KMS-11 (cell line): Measurements from ENCODE around the gene ELMO1.

Source experiments
- H2AFZ ChIP-seq: fragments of 200-600 bp; sonication (generic); 2 replicates; pipeline ENCODE4 v1.6.1; 2016; ENCODE audit warnings: antibody characterized with exemption, mixed run types, low read depth
- H3K27ac ChIP-seq: fragments of 200-600 bp; sonication (generic); 2 replicates; pipeline ENCODE4 v1.6.1; 2016; ENCODE audit warnings: mild to moderate bottlenecking, mixed run types
- H3K27me3 ChIP-seq: fragments of 200-600 bp; sonication (generic); 2 replicates; pipeline ENCODE4 v1.6.1; 2017; ENCODE audit warnings: mild to moderate bottlenecking, low read depth, mixed run types, moderate library complexity; ENCODE audit not compliant: insufficient read depth
- H3K36me3 ChIP-seq: fragments of 200-600 bp; sonication (generic); 2 replicates; pipeline ENCODE4 v1.6.1; 2017; ENCODE audit warnings: mild to moderate bottlenecking, mixed run types; ENCODE audit not compliant: insufficient read depth
- H3K4me1 ChIP-seq: fragments of 200-600 bp; sonication (generic); 2 replicates; pipeline ENCODE4 v1.6.1; 2016; ENCODE audit warnings: mild to moderate bottlenecking, low read depth, mixed run types; ENCODE audit not compliant: poor library complexity, severe bottlenecking
- H3K4me2 ChIP-seq: fragments of 200-600 bp; sonication (generic); 2 replicates; pipeline ENCODE4 v1.7.0; 2016; ENCODE audit warnings: mild to moderate bottlenecking, mixed run types
- H3K4me3 ChIP-seq: fragments of 200-600 bp; sonication (generic); IDR thresholded peaks from 2 replicates; pipeline ENCODE4 v1.6.1; 2017; ENCODE audit warnings: low read depth, low read length, mixed read lengths; ENCODE audit not compliant: insufficient read depth
- H3K79me2 ChIP-seq: fragments of 200-600 bp; sonication (generic); 2 replicates; pipeline ENCODE4 v1.6.1; 2016; ENCODE audit warnings: low read depth, mixed run types; ENCODE audit not compliant: insufficient read depth
- H3K9ac ChIP-seq: fragments of 200-600 bp; sonication (generic); 2 replicates; pipeline ENCODE4 v1.6.1; 2016; ENCODE audit warnings: mild to moderate bottlenecking, mixed run types
- H4K20me1 ChIP-seq: fragments of 200-600 bp; sonication (generic); 2 replicates; pipeline ENCODE4 v1.6.1; 2016; ENCODE audit warnings: mild to moderate bottlenecking, mixed run types; ENCODE audit not compliant: insufficient read depth
- TF ChIP-seq, protein P1 (sequence below): fragments of 200-600 bp; sonication (generic); conservative IDR thresholded peaks from 2 replicates; pipeline ENCODE4 v1.6.1; 2017; ENCODE audit warnings: low read depth, mild to moderate bottlenecking, antibody characterized with exemption, low read length, moderate library complexity, mixed read lengths

ELMO1 gene

DNA sequence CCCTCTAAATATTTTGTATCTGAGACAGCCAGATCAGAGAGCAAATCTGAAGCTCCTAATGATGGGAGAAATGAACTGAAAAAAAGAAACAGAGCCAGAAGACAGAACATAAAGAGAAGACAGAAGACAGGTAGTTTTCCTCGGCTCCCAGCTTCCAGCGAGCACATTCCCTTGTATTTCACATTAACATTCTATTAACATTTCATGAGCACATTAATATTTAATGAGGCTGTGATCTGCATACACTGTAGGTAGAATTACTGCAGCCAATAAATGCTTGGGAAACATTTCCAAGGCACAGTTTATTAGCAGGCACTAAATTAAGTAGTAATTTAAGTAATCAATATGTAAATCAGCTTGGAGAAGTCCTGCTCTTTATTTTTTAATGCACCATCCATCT, 349.9 kb downstream of the ELMO1 start:
- H3K4me3 ChIP-seq: no peak overlapping the region
- peaks cover 1% of the 10 kb centered on the region for H3K4me1 ChIP-seq
- H3K79me2 ChIP-seq: no peaks in the 10 kb centered on the region; the same call in 1 of the 2 replicates
- TF ChIP-seq, protein P1, sequence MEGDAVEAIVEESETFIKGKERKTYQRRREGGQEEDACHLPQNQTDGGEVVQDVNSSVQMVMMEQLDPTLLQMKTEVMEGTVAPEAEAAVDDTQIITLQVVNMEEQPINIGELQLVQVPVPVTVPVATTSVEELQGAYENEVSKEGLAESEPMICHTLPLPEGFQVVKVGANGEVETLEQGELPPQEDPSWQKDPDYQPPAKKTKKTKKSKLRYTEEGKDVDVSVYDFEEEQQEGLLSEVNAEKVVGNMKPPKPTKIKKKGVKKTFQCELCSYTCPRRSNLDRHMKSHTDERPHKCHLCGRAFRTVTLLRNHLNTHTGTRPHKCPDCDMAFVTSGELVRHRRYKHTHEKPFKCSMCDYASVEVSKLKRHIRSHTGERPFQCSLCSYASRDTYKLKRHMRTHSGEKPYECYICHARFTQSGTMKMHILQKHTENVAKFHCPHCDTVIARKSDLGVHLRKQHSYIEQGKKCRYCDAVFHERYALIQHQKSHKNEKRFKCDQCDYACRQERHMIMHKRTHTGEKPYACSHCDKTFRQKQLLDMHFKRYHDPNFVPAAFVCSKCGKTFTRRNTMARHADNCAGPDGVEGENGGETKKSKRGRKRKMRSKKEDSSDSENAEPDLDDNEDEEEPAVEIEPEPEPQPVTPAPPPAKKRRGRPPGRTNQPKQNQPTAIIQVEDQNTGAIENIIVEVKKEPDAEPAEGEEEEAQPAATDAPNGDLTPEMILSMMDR: no peak
- H2AFZ ChIP-seq: no peak overlapping the region
- H3K36me3 ChIP-seq: peaks cover 3% of the 10 kb centered on the region; the same call in 1 of the 2 replicates
- H3K9ac ChIP-seq: no peak overlapping the region
- no peaks in the 10 kb centered on the region for H3K27me3 ChIP-seq
- H3K27ac ChIP-seq: no peak overlapping the region
- no peak overlapping the region for H3K4me2 ChIP-seq
- no peaks in the 10 kb centered on the region for H4K20me1 ChIP-seq

DNA sequence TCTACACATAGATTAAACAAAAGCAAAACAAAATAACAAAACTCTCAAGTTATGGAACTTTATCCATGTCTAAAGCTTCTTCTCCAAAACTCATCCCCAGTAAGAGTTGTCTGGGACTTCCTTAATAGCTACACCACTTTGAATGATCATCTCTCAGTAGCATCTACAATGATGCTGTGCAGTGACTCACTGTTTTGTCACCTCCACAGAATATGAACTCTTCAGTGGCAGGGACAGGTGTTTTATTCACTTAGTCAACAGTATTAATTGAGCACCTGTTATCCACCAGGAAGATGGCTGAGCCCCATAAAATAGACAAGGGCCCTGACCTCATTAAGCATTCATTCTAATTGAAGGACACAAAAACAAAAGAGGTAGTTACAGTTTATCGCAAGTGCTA, 350.7 kb downstream of the ELMO1 start:
- H3K27me3 ChIP-seq: no peaks in the 10 kb centered on the region
- TF ChIP-seq, protein P1: no peak
- no peaks in the 10 kb centered on the region; the same call in 1 of the 2 replicates for H3K79me2 ChIP-seq
- H3K4me1 ChIP-seq: peaks cover 9% of the 10 kb centered on the region
- H3K9ac ChIP-seq: no peak overlapping the region
- H3K27ac ChIP-seq: no peak overlapping the region
- peaks cover 4% of the 10 kb centered on the region; the same call in 1 of the 2 replicates for H3K36me3 ChIP-seq
- no peaks in the 10 kb centered on the region for H4K20me1 ChIP-seq
- no peak overlapping the region for H3K4me2 ChIP-seq
- no peak overlapping the region for H3K4me3 ChIP-seq
- no peak overlapping the region for H2AFZ ChIP-seq

DNA sequence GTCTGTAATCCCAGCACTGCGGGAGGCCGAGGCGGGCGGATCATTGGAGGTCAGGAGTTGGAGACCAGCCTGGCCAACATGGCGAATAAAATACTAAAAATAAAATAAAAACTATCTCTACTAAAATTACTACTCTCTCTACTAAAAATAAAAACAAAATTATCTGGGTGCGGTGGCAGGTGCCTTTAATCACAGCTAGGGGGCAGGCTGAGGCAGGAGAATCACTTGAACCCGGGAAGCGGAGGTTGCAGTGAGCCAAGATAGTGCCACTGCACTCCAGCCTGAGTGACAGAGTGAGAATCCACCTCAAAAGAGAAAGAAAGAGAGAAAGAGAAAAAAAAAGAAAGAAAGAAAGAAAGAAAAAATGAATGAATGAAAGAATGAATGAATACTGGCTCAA, 351.4 kb downstream of the ELMO1 start:
- Histone ChIP-seq H4K20me1 (no peaks in the 10 kb centered on the region), H3K27ac (no peak overlapping the region), H3K9ac (no peak overlapping the region), H3K27me3 (no peaks in the 10 kb centered on the region), H3K4me3 (no peak overlapping the region), H3K79me2 (no peaks in the 10 kb centered on the region; the same call in 1 of the 2 replicates), H2AFZ (no peak overlapping the region), H3K4me1 (peaks cover 16% of the 10 kb centered on the region), H3K36me3 (peaks cover 4% of the 10 kb centered on the region; the same call in 1 of the 2 replicates), H3K4me2 (no peak overlapping the region)
- TF ChIP-seq, protein P1: peak; percentile 60

DNA sequence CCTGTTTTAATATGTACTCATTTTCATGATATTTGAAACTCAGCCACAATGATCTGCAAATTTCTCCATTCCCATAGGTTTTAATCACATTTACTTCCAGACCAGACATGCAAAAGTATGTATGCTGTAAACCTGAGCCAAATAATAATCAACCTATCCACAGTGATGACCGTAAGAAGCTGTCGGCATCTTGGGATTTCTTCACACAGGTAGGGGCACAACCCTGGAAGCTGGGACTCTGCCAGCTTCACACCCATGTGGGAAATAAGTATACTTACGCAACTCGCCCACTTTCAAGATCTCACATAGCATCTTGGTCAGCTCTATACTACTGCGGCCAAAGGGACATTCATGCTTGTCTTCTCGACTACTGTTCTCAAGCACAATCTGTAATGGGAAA, 352.3 kb downstream of the ELMO1 start:
- TF ChIP-seq, protein P1: no peak
- Histone ChIP-seq H3K4me1 (peaks cover 22% of the 10 kb centered on the region), H3K27me3 (no peaks in the 10 kb centered on the region), H4K20me1 (no peaks in the 10 kb centered on the region), H3K27ac (no peak overlapping the region), H2AFZ (no peak overlapping the region), H3K4me3 (no peak overlapping the region), H3K4me2 (no peak overlapping the region), H3K9ac (no peak overlapping the region), H3K36me3 (peaks cover 4% of the 10 kb centered on the region; the same call in 1 of the 2 replicates), H3K79me2 (no peaks in the 10 kb centered on the region)
